ENCODE data around the gene PWP1.

The PWP1 gene

DNA sequence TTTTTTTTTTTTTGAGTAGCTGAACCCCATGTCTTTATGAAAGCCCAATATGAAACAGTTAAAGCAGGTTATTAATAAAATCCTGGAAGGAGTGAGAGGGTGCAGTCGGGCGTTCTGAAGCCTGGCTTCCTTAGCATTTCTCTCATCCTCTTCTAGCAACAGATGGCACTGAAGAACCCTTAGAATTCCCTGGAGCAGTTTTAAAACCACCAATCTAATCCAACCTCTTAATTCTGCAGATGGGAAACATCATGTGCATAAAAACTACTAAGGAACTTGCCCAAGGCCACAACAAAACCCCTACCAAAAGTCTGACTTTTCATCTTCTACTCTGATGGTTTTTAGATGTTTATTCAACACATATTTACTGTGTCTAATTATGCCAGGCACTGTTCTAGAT lies 50.2 kb downstream of the PWP1 start:
- DNase-seq (ENCODE audit: low read depth in 2 of 2): no peak

DNA sequence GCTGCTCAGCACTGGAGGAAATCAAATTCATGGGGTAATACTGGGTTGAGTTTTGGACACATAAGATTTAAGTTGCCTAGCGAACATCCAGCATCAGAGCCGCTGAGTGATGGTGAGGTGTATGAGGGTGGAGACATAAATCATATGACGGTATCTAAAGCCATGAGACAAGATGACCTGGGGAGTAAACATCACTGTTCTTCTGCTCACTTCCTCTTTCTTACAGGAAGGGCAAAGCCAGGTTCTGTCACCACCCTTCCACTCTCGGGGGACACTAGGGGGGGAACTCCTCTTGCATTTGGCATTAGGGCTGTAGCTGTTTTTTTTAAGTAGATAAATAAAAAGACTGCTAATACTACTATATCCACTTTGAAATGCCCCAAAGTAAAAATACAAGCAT lies 51.3 kb downstream of the PWP1 start:
- DNase-seq (ENCODE audit: low read depth in 2 of 2): no peak

DNA sequence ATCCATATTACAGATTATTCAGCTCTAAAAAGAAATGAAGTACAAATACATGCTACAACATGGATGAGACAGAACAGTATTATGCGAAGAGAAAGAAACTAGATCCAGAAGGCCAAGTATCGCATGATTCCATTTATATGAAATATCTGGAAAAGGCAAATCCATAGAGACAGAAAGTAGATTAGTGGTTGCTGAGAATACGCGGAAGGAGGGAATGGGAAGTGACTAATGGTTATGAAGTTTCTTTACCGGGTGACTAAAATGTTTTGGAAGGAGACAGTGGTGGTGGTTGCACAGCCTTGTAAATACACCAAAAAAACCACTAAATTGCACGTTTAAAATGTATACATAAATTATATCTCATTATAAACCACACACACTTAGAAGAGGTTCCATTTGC lies 62.9 kb downstream of the PWP1 start:
- DNase-seq (ENCODE audit: low read depth in 2 of 2): no peak

DNA sequence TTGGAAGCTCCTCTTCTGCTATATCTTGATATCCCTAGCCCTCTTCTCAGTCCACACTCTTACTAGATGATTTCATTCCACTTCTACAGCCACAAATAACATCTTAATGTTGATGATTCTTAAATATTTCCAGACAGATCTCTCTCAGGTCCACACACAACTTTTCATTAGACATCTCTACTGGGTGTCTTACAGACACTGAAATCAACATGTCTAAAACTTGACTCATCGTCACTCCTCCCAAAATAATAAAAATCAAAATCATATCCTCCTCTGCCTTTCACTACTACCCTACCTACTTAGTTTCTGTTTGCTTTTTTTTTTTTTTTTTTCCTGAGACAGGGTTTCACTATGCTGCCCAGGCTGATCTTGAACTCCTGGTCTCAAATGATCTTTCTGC lies 63.5 kb downstream of the PWP1 start:
- no peak for DNase-seq (ENCODE audit: low read depth in 2 of 2)

DNA sequence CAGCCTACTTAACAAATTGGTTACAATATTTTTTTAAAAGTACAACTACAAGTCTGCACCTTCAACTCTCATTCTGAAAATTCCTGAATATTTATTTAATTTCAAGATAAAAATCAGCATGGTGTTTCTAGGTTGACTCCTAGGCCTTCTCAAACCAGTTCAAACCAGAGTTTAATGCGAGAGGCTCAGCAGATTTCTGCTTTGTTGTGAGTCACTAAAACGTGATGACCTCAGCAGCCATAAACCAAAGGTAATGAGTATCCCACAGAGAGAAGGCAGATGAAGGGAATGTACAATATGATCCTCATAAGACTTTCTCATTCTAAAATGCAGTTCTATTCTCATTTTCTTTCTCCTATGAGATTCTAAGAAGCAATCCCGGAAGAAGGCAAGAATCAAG lies 73.8 kb downstream of the PWP1 start:
- no peak for DNase-seq (ENCODE audit: low read depth in 2 of 2)

DNA sequence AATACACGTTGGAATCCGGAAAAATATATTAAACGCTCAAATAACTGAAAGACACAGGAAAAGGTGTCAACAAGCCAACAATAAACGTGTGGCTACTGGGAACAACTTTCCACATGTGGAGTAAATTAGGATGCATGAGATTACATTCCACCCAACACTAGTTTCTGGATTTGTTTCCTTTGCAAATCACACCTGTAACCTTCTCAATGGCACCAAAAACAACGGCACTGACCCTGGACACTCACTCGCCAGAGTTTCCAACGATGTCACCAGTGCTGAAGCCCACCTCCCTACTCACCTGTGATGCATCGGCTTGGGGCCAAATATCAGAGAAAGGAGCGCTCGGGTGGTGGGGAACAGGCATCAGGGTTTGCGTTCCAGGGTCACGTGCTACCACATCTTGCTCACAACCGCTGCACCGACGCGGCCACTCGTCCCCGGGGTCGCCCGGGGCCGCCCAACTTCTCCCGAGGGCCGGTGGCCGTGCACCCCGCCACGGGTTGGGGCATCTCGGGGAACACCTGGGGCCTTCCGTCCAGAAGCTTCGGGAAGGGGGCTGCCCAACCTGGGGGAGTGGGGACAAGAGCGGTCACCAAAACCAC lies 74.7 kb downstream of the PWP1 start:
- DNase-seq (ENCODE audit: low read depth in 2 of 2): no peak

- peak; percentile 71 to 84 for DNase-seq (ENCODE audit: low read depth in 2 of 2)
Observed at GRCh38 chr12:107760809-107761501, 75.4 kb downstream of the PWP1 start, which contains the start of gene PRDM4. Gene PRDM4, minus strand, starts transcription at chr12:107761137. Its CDS starts 622 bp downstream, at chr12:107760515.

- no peak for DNase-seq (ENCODE audit: low read depth in 2 of 2)
Observed at GRCh38 chr12:107761502-107761904, 75.9 kb downstream of the PWP1 start.
